ENCODE results near the gene NEK6. TPM values are rescaled to one million over a fixed set of nuclear protein-coding genes. Genes with fewer than 3 reads are reported as not detected.

The NEK6 gene
- total RNA-seq, 1 experiment from 2014 or later, result 21.1 TPM

DNA sequence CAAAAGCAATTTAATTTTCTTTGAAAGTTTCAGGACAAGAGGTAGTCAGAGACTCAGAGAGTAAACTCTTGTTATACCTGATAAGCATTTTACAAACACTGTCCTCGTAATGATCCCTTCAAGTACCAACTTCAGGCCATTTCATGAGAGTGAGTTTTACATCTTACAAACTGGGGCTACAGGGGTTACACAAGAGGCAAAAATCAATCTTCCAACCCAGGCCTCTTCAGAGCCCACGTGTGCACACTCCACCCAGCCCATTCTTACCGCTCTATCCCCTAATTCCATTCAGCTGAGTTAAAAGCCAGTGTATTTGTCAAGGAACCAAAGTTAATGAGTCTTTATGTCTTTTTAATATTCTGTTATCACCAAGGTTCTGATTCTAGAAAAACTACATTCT lies 110.9 kb downstream of the NEK6 start:
- H3K27me3 ChIP-seq (ENCODE audit: low read length), result no peaks in the 10 kb centered on the region
- BruUV-seq (replicated peaks), result no TSS peak
- H3K36me3 ChIP-seq (ENCODE audit: low read depth, low read length), result peaks cover 2% of the 10 kb centered on the region; the same call in 1 of the 2 replicates
- H4K20me1 ChIP-seq (ENCODE audit: low read length), result peaks cover 53% of the 10 kb centered on the region
- H3K79me2 ChIP-seq (ENCODE audit: low read length), result peaks cover 99% of the 10 kb centered on the region
- no peak overlapping the region for H3K4me2 ChIP-seq (ENCODE audit: low read length)
- H2AFZ ChIP-seq (ENCODE audit: low read length), result no peak overlapping the region
- no peaks in the 10 kb centered on the region for H3F3A ChIP-seq (ENCODE audit: low read length, unreplicated experiment)
- no peaks in the 10 kb centered on the region for H3K9me3 ChIP-seq (ENCODE audit: low read length)
- H3K27ac ChIP-seq (ENCODE audit: low read length), result no peak overlapping the region
- H3K9me2 ChIP-seq (replicated peaks; ENCODE audit: low read length), result no peaks in the 10 kb centered on the region
- POLR2A ChIA-PET (ENCODE audit: unreplicated experiment), result no interaction called here
- 0 out of 2 replicates have a peak, but pooled peaks cover 4% of the 10 kb centered on the region for H3K4me1 ChIP-seq (ENCODE audit: insufficient read depth, low read length)
- H3K4me3 ChIP-seq (ENCODE audit: low read length), result no peak overlapping the region
- intact Hi-C loops (cut with micrococcal nuclease), result no loop called here
- DNase-seq (no peak), ATAC-seq (no peak)
- CTCF ChIA-PET, result no interaction called here
- no peak overlapping the region for H3K9ac ChIP-seq (ENCODE audit: low read length)
- no peak for TF ChIP-seq EZH2 (IDR thresholded peaks at IDR 0.05; ENCODE audit: low read length, unreplicated experiment)
- TF ChIP-seq CTCF (conservative IDR thresholded peaks at IDR 0.05; ENCODE audit: low read depth, low read length), result no peak
- no peak for TF ChIP-seq EZH2phosphoT487 (IDR thresholded peaks at IDR 0.05; ENCODE audit: borderline replicate concordance, low read length)

DNA sequence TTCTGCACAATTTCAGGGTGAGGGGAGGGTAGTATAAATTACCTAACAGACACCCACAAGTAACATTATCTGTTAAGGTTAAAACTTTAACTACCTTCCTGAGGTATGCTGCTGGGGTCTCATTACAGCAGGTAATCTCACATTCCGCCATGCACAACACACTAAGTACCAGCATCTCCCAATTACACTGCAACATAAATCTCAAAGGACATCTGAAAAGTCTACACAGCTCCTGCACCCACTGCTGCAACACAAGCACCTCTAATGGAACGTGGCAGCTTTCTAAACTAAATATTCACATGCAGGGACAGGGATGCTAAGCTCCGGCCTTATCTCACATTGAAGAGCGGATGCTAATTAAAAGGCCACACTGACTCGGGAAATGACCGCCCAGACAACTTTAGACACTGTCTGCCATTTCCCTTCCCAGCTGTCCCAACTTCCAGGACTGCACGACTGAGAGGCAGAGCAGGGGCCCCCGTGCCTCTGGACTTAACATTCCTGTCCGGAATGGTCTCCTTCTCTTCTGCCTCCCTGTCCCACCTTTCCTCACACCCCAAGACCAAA lies 111.6 kb downstream of the NEK6 start:
- Histone ChIP-seq H3K36me3 (ENCODE audit: low read depth, low read length) (peaks cover 2% of the 10 kb centered on the region; the same call in 1 of the 2 replicates), H3K4me2 (ENCODE audit: low read length) (no peak overlapping the region), H3K9me2 (replicated peaks; ENCODE audit: low read length) (no peaks in the 10 kb centered on the region), H3K27ac (ENCODE audit: low read length) (no peak overlapping the region), H3K4me3 (ENCODE audit: low read length) (no peak overlapping the region), H3K79me2 (ENCODE audit: low read length) (peaks cover 99% of the 10 kb centered on the region), H3K27me3 (ENCODE audit: low read length) (no peaks in the 10 kb centered on the region), H4K20me1 (ENCODE audit: low read length) (peaks cover 54% of the 10 kb centered on the region), H2AFZ (ENCODE audit: low read length) (no peak overlapping the region), H3K9me3 (ENCODE audit: low read length) (no peaks in the 10 kb centered on the region), H3F3A (ENCODE audit: low read length, unreplicated experiment) (no peaks in the 10 kb centered on the region), H3K9ac (ENCODE audit: low read length) (no peak overlapping the region), H3K4me1 (ENCODE audit: insufficient read depth, low read length) (0 out of 2 replicates have a peak, but pooled peaks cover 4% of the 10 kb centered on the region)
- POLR2A ChIA-PET (ENCODE audit: unreplicated experiment), result no interaction called here
- CTCF ChIA-PET, result no interaction called here
- DNase-seq (no peak), ATAC-seq (no peak)
- BruUV-seq (replicated peaks), result no TSS peak
- intact Hi-C loops (cut with micrococcal nuclease), result no loop called here
- no peak for TF ChIP-seq EZH2phosphoT487 (IDR thresholded peaks at IDR 0.05; ENCODE audit: borderline replicate concordance, low read length)

GRCh38 chr9:124370896-124371582 lies 113.3 kb downstream of the NEK6 start:
- BruUV-seq (replicated peaks), result no TSS peak
- CTCF ChIA-PET, result no interaction called here
- Histone ChIP-seq H4K20me1 (ENCODE audit: low read length) (peaks cover 43% of the 10 kb centered on the region), H2AFZ (ENCODE audit: low read length) (no peak overlapping the region), H3K4me3 (ENCODE audit: low read length) (no peak overlapping the region), H3K36me3 (ENCODE audit: low read depth, low read length) (peaks cover 10% of the 10 kb centered on the region), H3K4me1 (ENCODE audit: insufficient read depth, low read length) (0 out of 2 replicates have a peak, but pooled peaks cover 4% of the 10 kb centered on the region), H3K9ac (ENCODE audit: low read length) (no peak overlapping the region), H3F3A (ENCODE audit: low read length, unreplicated experiment) (no peaks in the 10 kb centered on the region), H3K4me2 (ENCODE audit: low read length) (no peak overlapping the region), H3K27me3 (ENCODE audit: low read length) (no peaks in the 10 kb centered on the region), H3K27ac (ENCODE audit: low read length) (no peak overlapping the region), H3K9me2 (replicated peaks; ENCODE audit: low read length) (no peaks in the 10 kb centered on the region), H3K9me3 (ENCODE audit: low read length) (no peaks in the 10 kb centered on the region), H3K79me2 (ENCODE audit: low read length) (peaks cover 100% of the 10 kb centered on the region)
- DNase-seq (no peak), ATAC-seq (no peak)
- POLR2A ChIA-PET (ENCODE audit: unreplicated experiment), result no interaction called here
- intact Hi-C loops (cut with micrococcal nuclease), result no loop called here
- no peak for TF ChIP-seq EZH2phosphoT487 (IDR thresholded peaks at IDR 0.05; ENCODE audit: borderline replicate concordance, low read length)
- TF ChIP-seq CTCF (conservative IDR thresholded peaks at IDR 0.05; ENCODE audit: low read depth, low read length), result no peak
- TF ChIP-seq EZH2 (IDR thresholded peaks at IDR 0.05; ENCODE audit: low read length, unreplicated experiment), result no peak
